Upper lobe of left lung (tissue), 4 donors: ENCODE results near the gene GNA14.
A peak's percentile ranks its signal among the peaks of the same experiment; 100 is the strongest.

Experiments
- CTCF ChIP-seq, 6 experiments: fragments of 450-650 bp in 4 of 6; fragments of 200-600 bp in 2 of 6; sonication (generic) in 2 of 6; IDR thresholded peaks; one replicate each; pipeline ENCODE4 v1.5.1; 2016 to 2019; ENCODE audit warnings: antibody characterized with exemption in 6 of 6
- EP300 ChIP-seq, 4 donors: sonication (generic); formaldehyde crosslinking; IDR thresholded peaks; one replicate each; pipeline ENCODE4 v1.5.1; 2017; ENCODE audit warnings: antibody characterized with exemption in 4 of 4, control low read depth in 2 of 4
- POLR2AphosphoS5 ChIP-seq, 2 donors: sonication (generic); formaldehyde crosslinking; IDR thresholded peaks; one replicate each; pipeline ENCODE4 v1.5.1; 2017; ENCODE audit warnings: antibody characterized with exemption in 2 of 2

- TF ChIP-seq EP300 (IDR thresholded peaks at IDR 0.05), result peak in 2 of 4 donors; percentile 63 to 68
- no peak for TF ChIP-seq CTCF (IDR thresholded peaks at IDR 0.05)
- no peak for TF ChIP-seq POLR2AphosphoS5 (IDR thresholded peaks at IDR 0.05)
Measured at GRCh38 chr9:77427256-77427927, 220.7 kb downstream of the GNA14 start.
